ENCODE measurements around the gene SDF4.

DNA sequence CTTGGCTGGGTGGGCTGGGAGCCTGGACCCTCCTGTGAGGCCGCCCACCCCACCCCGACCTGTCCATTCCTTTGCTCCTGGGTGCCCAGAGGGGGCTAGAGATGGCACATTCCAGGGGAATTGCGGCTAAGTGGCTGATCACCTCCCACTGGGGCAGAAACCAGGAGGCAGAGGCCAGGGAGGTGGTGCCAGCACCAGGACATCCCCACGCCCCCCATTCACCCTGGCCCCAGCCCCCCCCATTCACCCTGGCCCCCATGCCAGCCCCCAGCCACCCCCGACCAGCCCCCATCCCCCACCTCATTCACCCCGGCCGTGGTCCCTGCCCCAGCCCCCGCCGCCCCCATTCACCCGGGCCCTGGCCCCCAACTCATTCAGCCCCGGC, 8.5 kb upstream of the SDF4 start:
- TF ChIP-seq, protein P1, sequence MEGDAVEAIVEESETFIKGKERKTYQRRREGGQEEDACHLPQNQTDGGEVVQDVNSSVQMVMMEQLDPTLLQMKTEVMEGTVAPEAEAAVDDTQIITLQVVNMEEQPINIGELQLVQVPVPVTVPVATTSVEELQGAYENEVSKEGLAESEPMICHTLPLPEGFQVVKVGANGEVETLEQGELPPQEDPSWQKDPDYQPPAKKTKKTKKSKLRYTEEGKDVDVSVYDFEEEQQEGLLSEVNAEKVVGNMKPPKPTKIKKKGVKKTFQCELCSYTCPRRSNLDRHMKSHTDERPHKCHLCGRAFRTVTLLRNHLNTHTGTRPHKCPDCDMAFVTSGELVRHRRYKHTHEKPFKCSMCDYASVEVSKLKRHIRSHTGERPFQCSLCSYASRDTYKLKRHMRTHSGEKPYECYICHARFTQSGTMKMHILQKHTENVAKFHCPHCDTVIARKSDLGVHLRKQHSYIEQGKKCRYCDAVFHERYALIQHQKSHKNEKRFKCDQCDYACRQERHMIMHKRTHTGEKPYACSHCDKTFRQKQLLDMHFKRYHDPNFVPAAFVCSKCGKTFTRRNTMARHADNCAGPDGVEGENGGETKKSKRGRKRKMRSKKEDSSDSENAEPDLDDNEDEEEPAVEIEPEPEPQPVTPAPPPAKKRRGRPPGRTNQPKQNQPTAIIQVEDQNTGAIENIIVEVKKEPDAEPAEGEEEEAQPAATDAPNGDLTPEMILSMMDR (IDR thresholded peaks at IDR 0.05) = no peak
- TF ChIP-seq POLR2A (IDR thresholded peaks at IDR 0.05) (no peak), POLR2AphosphoS5 (IDR thresholded peaks at IDR 0.05) (no peak), EP300 (IDR thresholded peaks at IDR 0.05; ENCODE audit: low read depth) (no peak)
